NCI-H1436 treated with DMSO at 0.1 percent for 48 hours (cell line): ENCODE data around the gene NELL2.
"Not testable (repeated sequence)": the region's sequence is repeated elsewhere in the genome, so short reads cannot be mapped to it uniquely, and the experiment has no call there.

Experiments used
- DNase-seq: peaks from one replicate; lab custom pipeline; 2025; lab: John Stamatoyannopoulos, UW

Gene NELL2

GRCh38 chr12:44847888-44848702 lies 28.0 kb downstream of the NELL2 start:
- DNase-seq = no peak

DNA sequence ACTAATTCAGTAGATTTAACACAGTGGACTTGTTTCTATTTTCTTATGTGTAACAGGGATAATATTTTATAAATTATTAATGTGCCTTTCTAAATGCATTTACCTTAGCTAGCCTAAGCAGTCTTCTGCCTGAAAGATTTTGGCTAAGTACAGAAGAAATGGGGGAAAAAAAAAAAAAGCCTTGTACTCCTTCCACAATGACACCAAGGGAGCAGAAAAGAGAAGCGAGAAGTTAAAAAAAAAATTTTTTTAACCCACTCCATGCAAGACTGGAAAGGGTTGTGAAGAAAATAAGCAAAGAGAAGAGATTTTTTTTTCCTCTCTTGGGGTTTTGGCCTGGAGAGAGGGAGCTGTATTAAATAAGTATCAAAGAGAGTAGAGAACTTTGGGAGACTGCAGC lies 28.7 kb downstream of the NELL2 start:
- no peak for DNase-seq

- DNase-seq = no peak
Observed at GRCh38 chr12:44846826-44847225, 29.3 kb downstream of the NELL2 start.

- no peak for DNase-seq
Observed at GRCh38 chr12:44842669-44843068, 33.4 kb downstream of the NELL2 start.

DNA sequence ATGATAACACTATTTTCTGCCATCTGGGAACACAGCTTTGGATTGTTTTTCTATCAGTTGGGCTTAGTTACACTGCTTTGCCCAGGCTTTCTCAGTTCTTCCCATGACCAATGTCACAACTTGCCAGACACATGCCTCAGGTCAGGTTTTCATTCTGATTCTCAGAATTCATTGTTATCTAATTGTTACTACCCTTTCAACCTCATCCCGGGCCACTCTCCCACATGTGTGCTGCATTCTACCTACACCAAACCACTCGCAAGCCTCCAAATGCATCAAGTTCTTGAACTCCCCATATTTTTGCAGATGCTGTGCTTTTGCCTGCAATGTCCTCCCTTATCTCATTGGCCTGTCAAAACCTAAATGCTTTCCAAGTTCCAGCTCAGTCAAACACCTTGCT lies 36.3 kb downstream of the NELL2 start:
- no peak for DNase-seq

DNA sequence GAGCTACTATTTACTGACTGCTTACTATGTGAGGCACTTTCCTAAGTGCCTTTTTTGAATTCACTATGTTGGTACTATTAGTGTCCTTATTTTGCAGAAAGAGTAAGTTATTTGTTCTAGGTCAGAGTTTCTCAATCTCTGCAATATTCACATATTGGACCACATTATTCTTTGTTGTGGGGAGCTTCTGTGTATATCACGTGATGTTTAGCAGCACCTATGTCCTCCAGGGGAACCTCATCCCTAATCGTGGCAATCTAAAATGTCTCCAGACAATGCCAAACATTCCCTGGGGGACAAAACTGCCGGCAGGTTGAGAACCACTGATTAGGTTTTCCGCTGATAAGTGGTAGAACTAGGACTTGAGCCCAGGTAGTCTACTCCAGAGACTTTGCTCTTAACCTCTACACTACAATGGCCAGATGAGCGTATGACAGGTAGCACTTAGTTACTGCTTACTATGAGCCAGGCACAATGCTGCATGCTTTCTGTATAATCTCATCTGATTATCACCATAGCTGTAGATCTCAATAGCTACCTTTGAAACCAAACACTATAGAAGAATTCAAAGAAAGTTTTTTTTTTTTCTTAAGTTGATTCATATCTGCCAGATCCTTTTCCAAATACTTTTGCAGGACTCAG lies 38.9 kb downstream of the NELL2 start:
- DNase-seq = peak; percentile 35

- DNase-seq = no peak
Observed at GRCh38 chr12:44835641-44836379, 40.3 kb downstream of the NELL2 start.

- not testable (repeated sequence) for DNase-seq
Observed at GRCh38 chr12:44834996-44835395, 41.1 kb downstream of the NELL2 start.

DNA sequence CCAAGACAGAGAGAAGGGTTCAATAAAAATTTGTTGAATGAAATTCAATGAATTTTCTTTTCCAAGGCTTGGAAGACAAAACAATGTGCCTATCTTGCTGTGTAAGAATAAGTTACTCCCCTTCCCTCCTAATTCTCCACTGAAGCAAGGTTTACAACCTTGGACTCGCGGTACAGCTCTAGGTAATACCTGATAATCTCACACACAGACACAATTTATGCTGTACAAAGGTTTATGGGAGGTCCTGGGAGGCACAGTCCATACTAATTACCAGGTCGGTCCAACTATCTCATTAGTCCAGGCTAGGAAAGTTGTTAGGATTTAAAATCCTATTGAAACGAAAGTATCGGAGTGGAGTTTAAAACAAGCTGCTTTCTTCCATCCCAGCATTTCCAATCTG lies 42.6 kb downstream of the NELL2 start:
- no peak for DNase-seq

- no peak for DNase-seq
Observed at GRCh38 chr12:44830566-44831055, 45.5 kb downstream of the NELL2 start.

DNA sequence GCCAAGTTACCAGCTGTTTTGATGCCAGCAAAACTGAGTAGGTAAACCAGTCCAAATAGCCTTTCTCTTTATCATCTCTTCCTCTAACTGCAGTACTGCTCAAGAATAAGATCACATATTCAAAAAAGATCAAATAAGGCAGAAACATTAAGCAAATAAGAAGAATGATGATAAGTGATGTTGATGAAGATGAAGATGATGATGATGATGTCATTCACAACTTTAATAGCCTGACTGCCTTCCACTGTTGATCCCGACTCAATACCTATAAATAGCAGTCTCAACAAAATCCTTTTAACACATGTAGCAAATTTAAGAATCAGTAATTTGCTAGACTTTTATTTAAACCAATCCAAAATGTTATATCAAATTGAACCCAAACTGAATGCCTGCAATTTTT lies 47.1 kb downstream of the NELL2 start:
- no peak for DNase-seq

DNA sequence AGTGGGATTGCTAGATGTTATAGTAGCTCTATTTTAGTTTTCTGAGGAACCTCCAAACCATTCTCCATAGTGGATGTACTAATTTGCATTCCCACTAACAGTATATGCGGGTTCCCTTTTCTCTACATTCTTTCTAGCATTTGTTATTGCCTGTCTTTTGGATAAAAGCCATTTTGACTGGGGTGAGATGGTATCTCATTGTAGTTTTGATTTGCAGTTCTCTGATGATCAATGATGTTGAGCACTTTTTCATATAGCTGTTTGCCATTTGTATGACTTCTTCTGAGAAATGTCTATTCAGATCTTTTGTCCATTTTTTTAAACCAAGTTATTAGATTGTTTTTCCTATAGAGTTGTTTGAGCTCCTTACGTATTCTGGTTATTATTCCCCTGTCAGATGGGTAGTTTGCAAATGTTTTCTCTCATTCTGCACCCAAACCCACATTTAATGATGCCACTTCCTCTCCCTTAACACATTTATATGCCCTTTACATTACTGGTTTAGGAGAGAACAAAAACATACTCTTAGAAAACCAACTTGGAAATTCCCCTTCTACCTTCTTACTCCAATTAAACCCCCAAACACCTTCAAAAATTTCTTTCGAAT lies 48.2 kb downstream of the NELL2 start:
- DNase-seq = no peak

DNA sequence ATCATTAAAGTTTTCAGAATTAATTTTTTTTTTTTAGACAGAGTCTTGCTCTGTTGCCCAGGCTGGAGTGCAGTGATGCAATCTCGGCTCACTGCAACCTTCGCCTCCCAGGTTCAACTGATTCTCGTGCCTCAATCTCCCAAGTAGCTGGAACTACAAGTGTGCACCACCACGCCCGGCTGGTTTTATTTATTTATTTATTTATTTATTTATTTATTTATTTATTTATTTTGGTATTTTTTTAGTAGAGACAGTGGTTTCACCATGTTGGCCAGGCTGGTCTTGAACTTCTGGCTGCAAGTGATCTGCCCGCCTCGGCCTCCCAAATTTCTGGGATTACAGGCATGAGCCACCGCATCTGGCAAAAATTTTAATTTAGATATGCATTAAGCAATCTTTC lies 54.4 kb downstream of the NELL2 start:
- DNase-seq = not testable (repeated sequence)

DNA sequence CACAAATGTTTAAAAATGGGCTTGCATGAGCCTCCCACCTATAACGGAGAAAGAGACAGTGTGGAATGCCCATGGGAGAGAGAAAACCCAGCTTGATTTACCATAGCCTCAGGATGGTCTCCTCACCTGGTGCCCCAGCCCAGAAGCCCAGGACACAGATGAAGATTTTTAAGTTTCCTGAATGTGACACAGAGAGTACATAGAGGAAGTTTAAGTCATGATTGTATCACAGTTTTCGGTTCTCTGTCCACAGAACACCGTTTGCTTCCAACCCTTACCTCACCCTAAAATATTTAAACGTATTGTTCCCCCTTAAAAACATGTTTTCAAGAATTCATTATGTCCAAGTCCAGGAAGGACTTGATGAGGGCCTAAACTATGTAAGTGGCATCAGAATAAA lies 56.2 kb downstream of the NELL2 start:
- no peak for DNase-seq

- no peak for DNase-seq
Observed at GRCh38 chr12:44817687-44818086, 58.4 kb downstream of the NELL2 start.

- DNase-seq = no peak
Observed at GRCh38 chr12:44816446-44817017, 59.6 kb downstream of the NELL2 start.

DNA sequence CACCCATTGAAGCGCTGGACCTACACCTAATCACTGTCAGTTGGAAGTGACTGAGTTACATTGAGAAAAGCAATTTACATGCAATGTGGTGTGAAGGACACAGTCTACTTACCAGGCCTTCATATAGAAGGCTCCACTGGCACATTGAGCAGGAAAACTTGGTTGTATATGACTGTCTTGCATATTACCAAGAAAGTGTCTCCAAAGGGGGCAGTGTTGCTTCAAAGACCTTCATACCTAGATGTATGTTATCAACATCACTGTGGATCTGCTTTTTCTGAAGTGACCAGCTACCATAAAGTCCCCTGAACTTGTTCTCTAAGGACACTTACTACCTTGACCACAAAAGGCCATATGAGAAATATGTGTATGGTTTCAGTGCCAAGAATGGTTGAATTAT lies 64.1 kb downstream of the NELL2 start:
- no peak for DNase-seq

DNA sequence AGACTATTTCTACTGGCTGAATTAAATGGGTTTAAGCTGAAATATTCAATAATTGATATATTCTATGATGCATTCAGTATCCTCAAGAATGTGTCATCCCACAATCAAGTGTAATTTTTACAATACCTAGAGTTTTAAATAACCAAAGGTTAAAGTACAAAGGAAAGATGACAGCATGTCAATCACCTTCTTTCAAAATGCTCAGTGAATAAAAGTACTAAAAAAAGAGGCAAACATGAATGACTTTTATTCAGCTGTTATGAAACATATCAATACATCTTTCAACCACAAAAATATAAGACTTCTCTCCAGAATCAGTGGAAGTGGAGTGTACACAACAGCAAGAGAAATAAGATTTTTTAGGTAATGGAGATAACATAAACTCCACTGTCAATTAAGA lies 72.0 kb downstream of the NELL2 start:
- no peak for DNase-seq

- no peak for DNase-seq
Observed at GRCh38 chr12:44795970-44796369, 80.1 kb downstream of the NELL2 start.

- no peak for DNase-seq
Observed at GRCh38 chr12:44788731-44789130, 87.4 kb downstream of the NELL2 start.

DNA sequence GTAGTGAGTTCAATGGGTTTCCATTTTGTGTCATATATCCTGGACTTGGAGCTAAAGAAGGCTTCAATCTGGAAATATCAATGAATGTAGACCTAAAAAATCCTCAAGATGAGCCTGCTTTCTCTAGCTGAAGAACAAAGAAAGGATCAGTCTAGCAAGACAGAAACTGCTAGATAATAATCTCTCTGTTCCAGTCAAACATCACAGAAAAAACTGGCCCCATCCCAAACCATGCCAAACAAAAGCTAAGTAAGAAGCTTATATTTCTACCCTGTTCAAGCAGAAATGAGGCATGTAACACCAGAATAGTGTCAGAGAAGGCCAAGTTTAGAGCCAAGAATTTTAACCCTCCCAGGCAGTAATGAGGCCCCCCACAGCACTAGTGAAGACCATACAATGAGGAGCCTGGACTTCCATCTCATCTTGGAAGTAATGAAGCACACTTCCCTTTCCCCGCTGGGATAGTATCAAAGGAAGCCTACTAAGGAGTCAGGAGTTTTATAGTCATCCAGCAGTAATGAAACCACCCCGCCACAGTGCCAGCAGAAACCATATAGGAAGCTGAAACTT lies 95.8 kb downstream of the NELL2 start:
- no peak for DNase-seq

DNA sequence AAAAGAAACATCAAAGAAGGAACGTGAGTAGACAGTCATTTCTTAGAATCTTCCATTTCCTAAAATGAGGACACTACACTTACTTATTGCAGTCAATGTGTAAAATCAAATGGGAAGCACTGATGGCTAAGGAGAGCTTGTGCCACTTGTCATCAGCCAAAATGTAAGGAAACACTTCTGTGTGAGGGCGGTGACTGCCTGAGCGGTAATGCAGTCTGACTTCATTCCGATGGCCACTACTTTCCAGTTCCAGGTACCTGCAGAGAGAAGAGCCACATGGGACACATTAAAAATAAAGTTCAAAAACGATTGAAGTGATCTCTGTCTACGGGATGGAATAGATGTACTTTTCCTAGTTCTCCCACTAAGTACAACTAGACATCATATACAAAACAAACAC lies 96.3 kb downstream of the NELL2 start:
- no peak for DNase-seq
